NB4 (cell line): ENCODE results near the gene WDFY3.

Source experiments
- DNase-seq: peaks from one replicate; pipeline ENCODE4 v3.0.0; 2010; ENCODE audit warnings: low read depth
- H3K4me3 ChIP-seq: one replicate; pipeline ENCODE4 v1.5.1; 2011; ENCODE audit warnings: mild to moderate bottlenecking, low read depth, low read length, moderate library complexity
- MYC ChIP-seq: IDR thresholded peaks from 2 replicates; pipeline ENCODE4 v1.6.1; 2011; ENCODE audit warnings: low read depth, low read length
- POLR2A ChIP-seq: IDR thresholded peaks from 2 replicates; pipeline ENCODE4 v1.6.1; 2011; ENCODE audit warnings: mild to moderate bottlenecking; ENCODE audit not compliant: insufficient read length; ENCODE audit errors: extremely low read depth
- TF ChIP-seq, protein P1 (sequence below): IDR thresholded peaks from 2 replicates; pipeline ENCODE4 v1.6.1; 2011; ENCODE audit warnings: low read depth, low read length
- TF ChIP-seq, protein P2 (sequence below): IDR thresholded peaks from one replicate; pipeline ENCODE4 v1.5.1; 2012; ENCODE audit warnings: low read depth, low read length

Gene WDFY3

DNA sequence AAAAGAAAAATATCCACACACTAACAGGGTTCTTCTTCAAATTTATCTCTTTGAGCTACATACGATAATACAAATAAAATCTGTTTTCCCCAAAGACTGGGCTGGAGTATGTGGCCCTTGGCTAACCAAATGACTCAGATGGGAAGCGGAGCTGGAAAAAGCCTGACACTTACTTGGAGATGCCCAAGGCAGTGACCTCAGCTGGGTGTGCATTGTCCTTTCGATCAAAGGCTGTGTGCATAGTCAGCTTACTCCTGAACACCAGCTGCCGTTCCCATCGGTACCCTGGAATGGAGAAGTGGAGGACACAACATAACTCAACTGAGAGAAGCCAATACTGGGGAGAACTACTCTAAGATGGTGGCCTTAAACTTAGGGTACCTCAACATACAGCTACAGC is 288.5 kb downstream of the WDFY3 start:
- no peak for DNase-seq
- no peak for TF ChIP-seq MYC
- TF ChIP-seq, protein P1, sequence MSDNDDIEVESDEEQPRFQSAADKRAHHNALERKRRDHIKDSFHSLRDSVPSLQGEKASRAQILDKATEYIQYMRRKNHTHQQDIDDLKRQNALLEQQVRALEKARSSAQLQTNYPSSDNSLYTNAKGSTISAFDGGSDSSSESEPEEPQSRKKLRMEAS, result no peak
- TF ChIP-seq, protein P2, sequence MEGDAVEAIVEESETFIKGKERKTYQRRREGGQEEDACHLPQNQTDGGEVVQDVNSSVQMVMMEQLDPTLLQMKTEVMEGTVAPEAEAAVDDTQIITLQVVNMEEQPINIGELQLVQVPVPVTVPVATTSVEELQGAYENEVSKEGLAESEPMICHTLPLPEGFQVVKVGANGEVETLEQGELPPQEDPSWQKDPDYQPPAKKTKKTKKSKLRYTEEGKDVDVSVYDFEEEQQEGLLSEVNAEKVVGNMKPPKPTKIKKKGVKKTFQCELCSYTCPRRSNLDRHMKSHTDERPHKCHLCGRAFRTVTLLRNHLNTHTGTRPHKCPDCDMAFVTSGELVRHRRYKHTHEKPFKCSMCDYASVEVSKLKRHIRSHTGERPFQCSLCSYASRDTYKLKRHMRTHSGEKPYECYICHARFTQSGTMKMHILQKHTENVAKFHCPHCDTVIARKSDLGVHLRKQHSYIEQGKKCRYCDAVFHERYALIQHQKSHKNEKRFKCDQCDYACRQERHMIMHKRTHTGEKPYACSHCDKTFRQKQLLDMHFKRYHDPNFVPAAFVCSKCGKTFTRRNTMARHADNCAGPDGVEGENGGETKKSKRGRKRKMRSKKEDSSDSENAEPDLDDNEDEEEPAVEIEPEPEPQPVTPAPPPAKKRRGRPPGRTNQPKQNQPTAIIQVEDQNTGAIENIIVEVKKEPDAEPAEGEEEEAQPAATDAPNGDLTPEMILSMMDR, result no peak
- no peak for TF ChIP-seq POLR2A
- H3K4me3 ChIP-seq, result no peak overlapping the region

DNA sequence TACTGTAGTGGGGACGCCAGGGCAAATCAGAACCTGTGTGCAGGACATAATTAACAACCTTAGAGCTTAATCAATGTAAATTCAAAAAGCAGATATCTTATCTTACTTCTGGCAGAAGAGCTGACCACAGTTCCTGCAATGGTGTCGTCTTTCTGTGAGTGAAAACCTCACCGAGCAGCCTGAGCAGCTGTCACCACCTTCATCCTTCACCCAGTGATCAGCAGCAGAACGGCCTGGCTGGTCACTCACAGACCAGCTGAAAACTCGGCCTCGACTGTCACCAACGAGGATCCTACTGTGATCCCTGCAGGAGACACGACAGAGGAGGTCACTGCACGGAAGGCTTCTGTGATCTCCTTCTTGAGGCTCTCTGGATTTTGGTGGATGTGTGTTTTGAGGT is 289.4 kb downstream of the WDFY3 start:
- TF ChIP-seq, protein P2, result no peak
- TF ChIP-seq MYC (no peak), POLR2A (no peak)
- TF ChIP-seq, protein P1, result no peak
- no peak for DNase-seq
- H3K4me3 ChIP-seq, result no peak overlapping the region

DNA sequence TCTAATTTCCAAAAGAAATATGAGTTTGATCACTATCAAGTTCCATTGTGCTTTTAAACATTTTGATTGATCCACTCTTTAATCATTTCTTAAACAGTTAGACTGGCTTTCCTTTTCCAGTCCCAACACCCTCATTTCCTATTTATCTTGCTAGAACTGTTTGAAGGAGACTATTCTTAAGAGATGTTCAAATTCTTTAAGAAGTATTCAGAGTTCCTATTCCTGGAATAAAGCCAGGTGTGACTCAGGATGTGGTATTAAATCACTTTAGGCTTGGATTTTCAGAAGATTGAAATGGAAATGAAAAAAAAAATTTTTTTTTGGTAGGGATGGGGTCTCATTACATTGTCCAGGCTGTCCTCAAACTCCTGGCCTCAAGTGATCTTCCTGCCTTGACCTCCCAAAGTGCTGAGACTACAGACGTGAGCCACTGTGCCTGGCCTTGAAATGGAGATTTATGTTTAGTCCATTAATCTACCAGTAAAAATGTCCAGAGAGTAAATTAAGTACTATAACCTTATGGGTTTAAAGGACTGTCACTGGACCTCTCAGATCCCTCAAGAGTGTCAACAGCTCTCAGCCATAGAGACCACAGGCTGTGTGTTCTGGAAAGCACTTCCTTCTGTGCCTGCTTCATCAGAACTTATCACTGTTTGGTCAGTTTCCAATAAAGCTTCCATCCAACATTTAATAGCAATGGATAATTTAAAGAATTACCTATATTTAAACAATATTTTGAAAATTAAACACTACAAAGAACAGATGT is 292.8 kb downstream of the WDFY3 start:
- no peak for DNase-seq
- TF ChIP-seq, protein P2, result no peak
- TF ChIP-seq POLR2A, result no peak
- TF ChIP-seq MYC, result no peak
- TF ChIP-seq, protein P1, result no peak
- no peak overlapping the region for H3K4me3 ChIP-seq

DNA sequence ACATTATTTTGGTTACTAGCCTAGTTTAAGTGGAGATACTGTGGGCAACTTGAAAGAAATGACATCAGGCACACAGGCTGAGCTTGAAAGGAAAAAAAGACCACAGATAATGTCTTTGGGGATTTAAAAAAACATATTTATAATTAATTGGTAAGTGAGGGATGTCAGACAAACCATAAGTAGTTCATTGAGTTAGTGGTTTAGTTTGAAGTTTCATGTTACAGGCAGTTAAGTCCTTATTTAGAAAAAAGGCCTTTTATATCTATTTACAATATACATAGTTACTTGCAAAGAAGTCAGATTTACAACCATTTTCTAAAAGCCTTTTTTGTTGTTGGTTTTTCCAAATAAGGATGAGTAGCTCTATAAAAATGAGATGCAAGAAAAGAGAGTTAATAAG is 294.3 kb downstream of the WDFY3 start:
- TF ChIP-seq MYC, result no peak
- no peak for TF ChIP-seq POLR2A
- TF ChIP-seq, protein P1, result no peak
- TF ChIP-seq, protein P2, result no peak
- no peak overlapping the region for H3K4me3 ChIP-seq
- DNase-seq, result no peak

DNA sequence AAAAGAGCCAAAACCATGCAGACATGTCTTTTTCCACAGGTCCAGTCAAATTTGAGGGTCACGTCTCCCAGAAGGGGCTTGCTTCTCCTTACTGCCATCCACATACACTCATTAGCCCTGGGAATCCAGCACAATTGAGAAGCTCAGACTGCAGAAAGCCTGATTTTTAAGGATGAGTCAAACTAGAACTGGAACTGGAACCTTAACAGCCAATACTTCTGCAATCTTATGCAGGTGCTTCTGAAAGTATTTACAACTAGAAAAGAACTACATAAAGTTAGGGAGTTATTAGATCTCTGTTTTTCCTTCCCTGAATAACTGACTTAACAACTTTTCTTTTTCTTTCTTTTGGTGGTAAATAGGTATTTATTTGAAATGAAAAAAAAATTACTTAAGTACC is 297.3 kb downstream of the WDFY3 start:
- no peak for TF ChIP-seq MYC
- TF ChIP-seq, protein P1, result no peak
- TF ChIP-seq POLR2A, result no peak
- TF ChIP-seq, protein P2, result no peak
- no peak overlapping the region for H3K4me3 ChIP-seq

More for the DNA sequence above, 297.3 kb downstream of the WDFY3 start:
- no peak for DNase-seq
